ENCODE results near the gene GIMAP8. TPM values are rescaled to one million over a fixed set of nuclear protein-coding genes. Genes with fewer than 3 reads are reported as not detected.

The GIMAP8 gene
- total RNA-seq, 1 donor from 2014 or later, result not detected

DNA sequence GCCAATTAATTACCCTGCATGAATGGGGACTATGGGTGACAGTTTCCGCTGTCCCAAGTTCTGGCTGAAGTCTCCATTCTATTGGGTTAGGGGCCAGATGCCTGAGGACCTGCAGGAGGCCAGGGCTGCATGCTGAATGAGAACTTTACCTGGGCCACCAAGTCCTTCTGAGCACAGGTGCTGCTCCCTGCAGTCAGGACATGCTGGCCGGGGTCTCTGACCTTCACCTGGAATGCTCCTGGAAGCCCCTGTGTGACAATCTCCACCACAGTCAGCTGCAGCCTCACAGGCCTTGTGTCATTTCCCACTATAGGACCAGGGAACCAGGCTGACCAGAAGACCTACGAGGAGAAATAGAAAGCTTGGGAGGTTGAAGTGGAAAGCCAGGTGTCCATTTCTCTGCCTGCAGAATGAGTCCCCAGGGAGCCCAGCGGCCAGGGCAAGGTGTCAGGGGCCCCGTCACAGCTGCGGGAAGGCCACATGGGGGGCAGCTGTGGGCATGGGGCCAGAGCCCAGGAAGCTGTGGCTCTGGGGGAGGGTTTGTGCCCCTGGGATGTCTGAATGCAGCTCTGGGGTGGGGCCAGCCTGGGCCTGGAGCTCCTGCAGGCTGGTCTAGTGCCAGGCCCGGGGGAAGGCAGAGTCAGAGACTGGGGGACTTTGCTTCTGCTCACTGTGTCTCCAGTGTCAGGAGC lies 5.6 kb upstream of the GIMAP8 start:
- Mint-ChIP-seq H3K27me3 (ENCODE audit: low read depth) (peaks cover 8% of the 10 kb centered on the region), H3K27ac (ENCODE audit: unreplicated experiment) (no peak overlapping the region), H3K36me3 (ENCODE audit: low read depth) (peaks cover 2% of the 10 kb centered on the region), H3K4me1 (ENCODE audit: low read depth) (peaks cover 10% of the 10 kb centered on the region), H3K4me3 (ENCODE audit: unreplicated experiment) (no peak overlapping the region), H3K9me3 (ENCODE audit: low read depth) (peaks cover 18% of the 10 kb centered on the region)
- TF ChIP-seq, protein P1, sequence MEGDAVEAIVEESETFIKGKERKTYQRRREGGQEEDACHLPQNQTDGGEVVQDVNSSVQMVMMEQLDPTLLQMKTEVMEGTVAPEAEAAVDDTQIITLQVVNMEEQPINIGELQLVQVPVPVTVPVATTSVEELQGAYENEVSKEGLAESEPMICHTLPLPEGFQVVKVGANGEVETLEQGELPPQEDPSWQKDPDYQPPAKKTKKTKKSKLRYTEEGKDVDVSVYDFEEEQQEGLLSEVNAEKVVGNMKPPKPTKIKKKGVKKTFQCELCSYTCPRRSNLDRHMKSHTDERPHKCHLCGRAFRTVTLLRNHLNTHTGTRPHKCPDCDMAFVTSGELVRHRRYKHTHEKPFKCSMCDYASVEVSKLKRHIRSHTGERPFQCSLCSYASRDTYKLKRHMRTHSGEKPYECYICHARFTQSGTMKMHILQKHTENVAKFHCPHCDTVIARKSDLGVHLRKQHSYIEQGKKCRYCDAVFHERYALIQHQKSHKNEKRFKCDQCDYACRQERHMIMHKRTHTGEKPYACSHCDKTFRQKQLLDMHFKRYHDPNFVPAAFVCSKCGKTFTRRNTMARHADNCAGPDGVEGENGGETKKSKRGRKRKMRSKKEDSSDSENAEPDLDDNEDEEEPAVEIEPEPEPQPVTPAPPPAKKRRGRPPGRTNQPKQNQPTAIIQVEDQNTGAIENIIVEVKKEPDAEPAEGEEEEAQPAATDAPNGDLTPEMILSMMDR (IDR thresholded peaks at IDR 0.05), result no peak
- DNase-seq (ENCODE audit: low spot score), result no peak

DNA sequence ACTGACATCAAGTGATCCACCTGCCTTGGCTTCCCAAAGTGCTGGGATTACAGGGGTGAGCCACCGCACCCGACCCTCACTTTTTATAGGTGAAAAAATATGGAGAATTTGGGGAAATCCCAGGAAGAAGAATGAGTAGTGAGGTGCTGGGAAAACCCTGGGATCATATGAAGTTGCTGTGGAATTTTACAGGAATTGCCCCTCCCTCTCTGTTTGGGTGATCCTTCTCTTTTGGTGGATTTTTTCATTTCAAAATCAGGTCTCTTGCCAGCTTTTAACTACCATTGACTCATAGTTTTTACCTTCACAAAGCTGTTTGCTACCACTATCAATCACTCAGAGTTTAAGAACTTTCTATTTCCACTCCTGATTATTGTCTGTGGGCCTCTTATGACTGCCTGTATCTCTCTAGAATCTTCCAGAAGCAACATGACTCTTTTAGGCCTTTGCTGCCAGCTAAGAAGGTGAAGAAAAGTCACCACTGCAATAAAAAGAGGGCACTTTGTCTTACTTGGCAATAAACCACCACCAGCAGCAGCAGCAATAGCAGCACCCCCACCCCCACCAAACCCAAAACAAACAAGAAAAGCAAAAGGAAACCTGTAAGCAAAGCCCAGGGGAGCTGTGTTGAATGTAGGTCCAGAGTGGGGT lies 4.0 kb upstream of the GIMAP8 start:
- no peak for DNase-seq (ENCODE audit: low spot score)
- Mint-ChIP-seq H3K4me1 (ENCODE audit: low read depth) (peaks cover 10% of the 10 kb centered on the region), H3K9me3 (ENCODE audit: low read depth) (peaks cover 10% of the 10 kb centered on the region), H3K27ac (ENCODE audit: unreplicated experiment) (no peak overlapping the region), H3K36me3 (ENCODE audit: low read depth) (peaks cover 1% of the 10 kb centered on the region), H3K4me3 (ENCODE audit: unreplicated experiment) (no peak overlapping the region), H3K27me3 (ENCODE audit: low read depth) (peaks cover 20% of the 10 kb centered on the region)
- TF ChIP-seq, protein P1 (IDR thresholded peaks at IDR 0.05), result no peak

DNA sequence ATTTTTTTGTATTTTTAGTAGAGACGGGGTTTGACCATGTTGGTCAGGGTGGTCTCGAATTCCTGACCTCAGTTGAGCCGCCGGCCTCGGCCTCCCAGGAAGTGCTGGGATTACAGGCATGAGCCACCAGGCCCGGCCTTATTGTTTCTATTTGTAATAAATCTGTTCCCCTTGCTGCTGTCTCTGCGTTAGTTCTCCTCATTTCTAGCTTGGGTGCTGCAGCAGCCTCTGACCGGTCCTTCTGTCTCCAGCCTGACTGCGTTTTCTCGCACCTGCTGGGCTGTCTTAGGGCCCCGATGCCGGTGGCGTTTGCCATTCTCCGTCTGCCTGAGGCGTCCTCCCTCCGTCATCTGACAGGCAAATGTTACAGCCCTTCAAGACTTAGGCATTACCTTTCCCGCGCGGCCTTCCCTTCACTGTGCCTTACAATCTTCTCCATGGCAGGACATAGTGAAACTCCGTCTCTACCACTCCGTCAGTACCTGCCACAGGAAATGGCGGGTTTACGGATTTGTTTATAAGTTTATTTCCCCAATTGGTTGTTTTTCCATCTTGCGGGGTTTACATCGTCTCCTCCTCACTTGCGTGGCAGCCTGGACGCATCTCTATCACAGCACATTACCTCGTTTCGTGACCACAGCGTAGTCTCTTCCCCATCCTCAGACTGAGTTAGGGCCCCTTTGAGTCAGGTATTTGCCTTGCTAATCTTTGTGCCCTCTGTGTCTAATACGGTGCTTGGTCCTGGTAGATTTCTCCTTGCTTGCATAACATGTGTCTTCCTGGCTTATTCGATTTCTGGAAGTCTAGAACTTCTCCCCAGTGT lies 2.3 kb upstream of the GIMAP8 start:
- no peak for DNase-seq (ENCODE audit: low spot score)
- no peaks in the 10 kb centered on the region for H3K9me3 Mint-ChIP-seq (ENCODE audit: low read depth)
- peaks cover 28% of the 10 kb centered on the region for H3K27me3 Mint-ChIP-seq (ENCODE audit: low read depth)
- TF ChIP-seq, protein P1 (IDR thresholded peaks at IDR 0.05), result no peak
- H3K27ac Mint-ChIP-seq (ENCODE audit: unreplicated experiment), result no peak overlapping the region
- peaks cover 10% of the 10 kb centered on the region for H3K4me1 Mint-ChIP-seq (ENCODE audit: low read depth)
- no peak overlapping the region for H3K4me3 Mint-ChIP-seq (ENCODE audit: unreplicated experiment)
- no peaks in the 10 kb centered on the region for H3K36me3 Mint-ChIP-seq (ENCODE audit: low read depth)

DNA sequence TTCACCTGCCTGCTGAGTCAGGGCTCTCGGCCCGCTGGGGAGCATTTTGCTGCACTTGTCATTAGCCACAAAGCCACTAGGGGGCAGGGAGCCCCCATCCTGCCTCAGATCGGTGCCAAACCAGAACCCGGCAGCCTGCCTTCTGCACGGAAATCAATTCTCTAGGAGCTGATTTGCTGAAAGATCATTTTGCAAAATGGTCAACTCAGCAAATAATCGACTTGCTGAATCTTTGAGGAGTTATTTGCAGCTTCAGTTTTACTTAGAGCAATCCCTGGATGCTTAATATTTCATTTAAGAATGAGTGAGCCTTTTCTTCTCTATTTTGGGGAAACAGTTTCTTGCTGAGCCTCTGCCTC lies 1.7 kb upstream of the GIMAP8 start:
- no peak for DNase-seq (ENCODE audit: low spot score)
- TF ChIP-seq, protein P1 (IDR thresholded peaks at IDR 0.05), result peak; percentile 88
- Mint-ChIP-seq H3K36me3 (ENCODE audit: low read depth) (no peaks in the 10 kb centered on the region), H3K4me3 (ENCODE audit: unreplicated experiment) (no peak overlapping the region), H3K4me1 (ENCODE audit: low read depth) (peaks cover 10% of the 10 kb centered on the region), H3K27ac (ENCODE audit: unreplicated experiment) (no peak overlapping the region), H3K9me3 (ENCODE audit: low read depth) (no peaks in the 10 kb centered on the region), H3K27me3 (ENCODE audit: low read depth) (peaks cover 28% of the 10 kb centered on the region)

DNA sequence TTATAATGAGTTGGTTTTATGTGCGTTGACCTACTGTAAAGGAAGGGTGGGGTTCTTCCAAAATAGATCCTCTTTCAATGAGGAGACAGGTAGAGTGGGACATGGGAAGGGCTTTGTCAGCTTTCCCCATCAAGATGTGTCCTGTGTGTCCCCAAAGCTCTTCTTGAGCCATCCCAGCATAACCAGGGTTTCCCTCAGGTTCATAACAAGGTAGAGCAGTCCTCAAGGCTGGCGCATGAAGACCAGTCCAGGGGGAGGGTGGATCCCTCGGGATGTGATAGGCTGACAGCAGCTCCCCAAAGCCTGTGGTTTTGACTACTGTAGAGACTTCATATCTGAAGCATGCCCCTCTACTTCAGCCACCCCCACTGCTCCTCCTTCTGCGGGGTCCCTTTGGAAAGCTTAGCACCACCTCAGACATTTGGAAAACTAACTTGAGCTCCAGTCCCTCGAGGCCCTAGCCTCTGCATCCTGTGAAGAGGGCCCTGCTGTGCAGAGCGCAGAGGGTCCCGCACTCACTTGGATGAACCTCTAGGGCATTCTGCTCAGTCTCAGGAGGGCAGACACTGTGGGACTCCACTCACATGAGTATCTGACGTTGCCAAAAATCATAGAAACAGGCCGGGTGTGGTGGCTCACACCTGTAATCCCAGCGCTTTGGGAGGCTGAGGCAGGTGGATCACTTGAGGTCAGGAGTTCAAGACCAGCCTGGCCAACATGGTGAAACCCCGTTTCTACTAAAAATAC lies 1.1 kb upstream of the GIMAP8 start:
- Mint-ChIP-seq H3K27ac (ENCODE audit: unreplicated experiment) (no peak overlapping the region), H3K4me1 (ENCODE audit: low read depth) (peaks cover 10% of the 10 kb centered on the region), H3K27me3 (ENCODE audit: low read depth) (peaks cover 28% of the 10 kb centered on the region), H3K36me3 (ENCODE audit: low read depth) (no peaks in the 10 kb centered on the region), H3K4me3 (ENCODE audit: unreplicated experiment) (no peak overlapping the region), H3K9me3 (ENCODE audit: low read depth) (no peaks in the 10 kb centered on the region)
- TF ChIP-seq, protein P1 (IDR thresholded peaks at IDR 0.05), result no peak
- DNase-seq (ENCODE audit: low spot score), result no peak

Measured in chondrocyte (in vitro differentiated cells).